Panc1 (cell line): ENCODE data around the gene KIAA1958. TPM values are rescaled to one million over a fixed set of nuclear protein-coding genes. Genes with fewer than 3 reads are reported as not detected.

Experiments
- ATAC-seq: fragments of 200-7000 bp; cut with Tn5 transposase; 2 replicates; pipeline ENCODE4 v1.9.1; 2020; ENCODE audit warnings: mild to moderate bottlenecking, moderate library complexity
- BruUV-seq: library from RNA; stranded (reverse); fragments of 400-500 nt; replicated peaks from 2 replicates; lab custom pipeline; 2021; lab: Mats Ljungman, UMichigan
- CTCF ChIA-PET: fragments of 300-600 bp; sonication (Branson Sonifier 250); formaldehyde crosslinking; loops from one replicate; lab custom pipeline; 2022; ENCODE audit warnings: antibody characterized with exemption; lab: Charles Lee
- POLR2A ChIA-PET: fragments of 300-600 bp; sonication (Branson Sonifier 250); formaldehyde crosslinking; loops from one replicate; lab custom pipeline; 2022; ENCODE audit warnings: antibody characterized with exemption; lab: Charles Lee
- DNase-seq: peaks from one replicate; pipeline ENCODE4 v3.0.0-alpha.2; 2010; ENCODE audit warnings: low read depth, low spot score
- H3K27ac ChIP-seq: 2 replicates; pipeline ENCODE4 v1.5.1; 2011; ENCODE audit warnings: mild to moderate bottlenecking, low read length, inconsistent platforms
- H3K27me3 ChIP-seq: fragments of 200-500 bp; sonication (Bioruptor generic); 2 replicates; pipeline ENCODE4 v1.6.0; 2014; ENCODE audit warnings: low read length, inconsistent platforms; ENCODE audit not compliant: control insufficient read depth, insufficient read depth
- H3K36me3 ChIP-seq: fragments of 200-500 bp; sonication (Bioruptor generic); 2 replicates; pipeline ENCODE4 v1.5.1; 2014; ENCODE audit warnings: inconsistent platforms, mild to moderate bottlenecking, low read length, moderate library complexity; ENCODE audit not compliant: control insufficient read depth, insufficient read depth
- H3K4me1 ChIP-seq: 2 replicates; pipeline ENCODE4 v1.5.1; 2011; ENCODE audit warnings: inconsistent platforms, mild to moderate bottlenecking, low read length, moderate library complexity; ENCODE audit not compliant: control insufficient read depth, insufficient read depth
- H3K4me3 ChIP-seq, 2 experiments: 2 replicates each; pipeline ENCODE4 v1.5.1; 2011 to 2012; ENCODE audit warnings: low read depth in 2 of 2, low read length in 2 of 2, mild to moderate bottlenecking in 2 of 2, inconsistent platforms in 1 of 2, moderate library complexity in 1 of 2
- H3K9me3 ChIP-seq: fragments of 200-500 bp; sonication (Bioruptor generic); 2 replicates; pipeline ENCODE4 v1.5.1; 2014; ENCODE audit warnings: low read depth, mild to moderate bottlenecking, inconsistent platforms, low read length, moderate library complexity; ENCODE audit not compliant: control insufficient read depth, insufficient read depth
- POLR2AphosphoS5 ChIP-seq: IDR thresholded peaks from 2 replicates; pipeline ENCODE4 v1.6.1; 2012; ENCODE audit warnings: mild to moderate bottlenecking, low read depth, low read length, moderate library complexity
- SIN3A ChIP-seq: IDR thresholded peaks from 2 replicates; pipeline ENCODE4 v1.6.1; 2012; ENCODE audit warnings: low read depth, mild to moderate bottlenecking, low read length, moderate library complexity, borderline replicate concordance; ENCODE audit not compliant: insufficient read depth
- TCF7L2 ChIP-seq: IDR thresholded peaks from 2 replicates; pipeline ENCODE4 v1.6.1; 2011; ENCODE audit warnings: mild to moderate bottlenecking, low read depth, low read length, inconsistent platforms
- in situ Hi-C: cut with HindIII; loops from 2 replicates; pipeline ENCODE4 v1.10.0; 2016; ENCODE audit warnings: low sequenced_read_pairs, low pct_unique_long_range_greater_than_20kb
- intact Hi-C: fragments of 100-400 bp; cut with micrococcal nuclease; formaldehyde crosslinking; loops from one replicate; pipeline ENCODE4 v1.10.0; 2022; ENCODE audit not compliant: unreplicated experiment
- total RNA-seq: library from RNA; stranded (reverse); gene quantifications from one replicate; pipeline ENCODE4 v1.2.1, GENCODE V29; 2021; ENCODE audit not compliant: unreplicated experiment
- TF ChIP-seq, protein P1 (sequence below), 2 experiments: IDR thresholded peaks; 2 replicates each; pipeline ENCODE4 v1.6.1; 2011 to 2012; ENCODE audit warnings: low read depth in 2 of 2, control low read depth in 1 of 2, low read length in 1 of 2, mild to moderate bottlenecking in 1 of 2, moderate library complexity in 1 of 2; ENCODE audit not compliant: insufficient read depth in 1 of 2
- TF ChIP-seq, protein P2 (sequence below): fragments of 450-650 bp; IDR thresholded peaks from 2 replicates; pipeline ENCODE4 v1.5.1; 2017; ENCODE audit warnings: mild to moderate bottlenecking

The KIAA1958 gene
- total RNA-seq, 1 experiment from 2014 or later, result 10.4 TPM

DNA sequence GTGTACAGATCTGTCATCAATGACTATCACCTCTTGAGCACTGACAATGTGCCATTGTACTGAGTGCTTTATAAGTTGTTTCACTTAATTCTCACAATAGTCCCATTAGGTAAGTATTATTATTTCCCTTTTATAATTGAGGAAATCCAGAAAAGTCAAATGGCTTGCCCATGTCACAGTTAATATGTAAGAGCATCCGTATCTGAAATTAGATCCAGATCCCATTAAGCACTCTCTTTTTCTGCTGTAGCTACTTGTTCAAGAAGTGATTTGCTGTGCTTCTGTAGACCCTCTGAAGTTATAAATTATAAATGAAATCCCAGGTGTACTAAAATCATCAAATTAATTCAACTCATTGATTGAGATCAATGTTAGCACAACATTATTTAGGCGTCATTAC, 136.6 kb downstream of the KIAA1958 start:
- in situ Hi-C loops, result no loop called here
- POLR2A ChIA-PET, result no interaction called here

DNA sequence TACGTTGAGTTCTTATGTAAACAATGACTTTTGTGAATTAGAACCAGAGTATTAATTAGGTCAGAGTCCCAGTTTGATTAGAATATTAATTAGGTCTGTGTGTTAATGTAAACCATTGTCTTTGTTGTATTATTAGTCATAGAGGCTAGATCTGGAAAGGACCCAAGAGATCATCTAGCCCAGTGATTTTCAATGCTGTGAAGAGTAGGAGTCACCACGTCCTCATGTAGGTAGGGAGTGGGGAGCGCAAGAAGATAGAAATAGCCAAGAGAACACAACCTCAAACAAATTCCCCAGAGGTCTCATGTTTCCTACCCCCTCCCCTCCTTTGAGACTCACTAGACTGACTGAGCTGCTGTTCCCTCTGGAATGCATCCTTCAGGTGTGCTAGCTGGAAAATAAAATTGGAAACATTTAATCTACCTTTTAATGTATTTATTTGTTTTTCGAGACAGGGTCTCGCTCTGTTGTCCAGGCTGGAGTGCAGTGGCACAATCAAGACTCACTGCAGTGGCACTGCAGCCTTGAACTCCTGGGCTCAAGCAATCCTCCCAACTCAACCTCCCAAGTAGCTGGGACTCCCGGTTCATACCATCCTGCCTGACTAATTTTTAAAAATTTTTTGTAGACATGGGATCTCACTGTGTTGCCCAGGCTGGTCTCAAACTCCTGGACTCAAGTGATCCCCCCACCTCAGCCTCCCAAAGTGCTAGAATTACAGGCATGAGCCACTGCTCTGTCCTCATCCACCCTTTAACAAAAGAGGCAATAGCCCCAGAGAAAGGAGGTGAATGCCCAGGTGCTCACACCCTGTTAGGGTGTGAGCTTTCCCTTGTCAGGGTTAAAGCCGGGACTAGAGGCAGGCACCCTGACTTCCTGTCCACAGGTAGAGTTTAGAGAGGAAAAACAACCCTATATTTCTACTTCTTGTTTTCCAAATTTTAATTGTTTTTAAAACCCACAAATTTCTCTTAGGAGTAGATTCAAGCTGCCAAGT, 138.4 kb downstream of the KIAA1958 start:
- Histone ChIP-seq H3K27me3 (no peaks in the 10 kb centered on the region), H3K9me3 (no peaks in the 10 kb centered on the region), H3K4me3 (no peak overlapping the region), H3K4me1 (0 out of 2 replicates have a peak, but pooled peaks cover 4% of the 10 kb centered on the region), H3K36me3 (no peaks in the 10 kb centered on the region), H3K27ac (no peak overlapping the region)
- CTCF ChIA-PET, result no interaction called here
- DNase-seq, result no peak
- no peak for ATAC-seq
- POLR2A ChIA-PET, result no interaction called here
- TF ChIP-seq SIN3A (no peak), POLR2AphosphoS5 (no peak), TCF7L2 (no peak)
- TF ChIP-seq, protein P1, sequence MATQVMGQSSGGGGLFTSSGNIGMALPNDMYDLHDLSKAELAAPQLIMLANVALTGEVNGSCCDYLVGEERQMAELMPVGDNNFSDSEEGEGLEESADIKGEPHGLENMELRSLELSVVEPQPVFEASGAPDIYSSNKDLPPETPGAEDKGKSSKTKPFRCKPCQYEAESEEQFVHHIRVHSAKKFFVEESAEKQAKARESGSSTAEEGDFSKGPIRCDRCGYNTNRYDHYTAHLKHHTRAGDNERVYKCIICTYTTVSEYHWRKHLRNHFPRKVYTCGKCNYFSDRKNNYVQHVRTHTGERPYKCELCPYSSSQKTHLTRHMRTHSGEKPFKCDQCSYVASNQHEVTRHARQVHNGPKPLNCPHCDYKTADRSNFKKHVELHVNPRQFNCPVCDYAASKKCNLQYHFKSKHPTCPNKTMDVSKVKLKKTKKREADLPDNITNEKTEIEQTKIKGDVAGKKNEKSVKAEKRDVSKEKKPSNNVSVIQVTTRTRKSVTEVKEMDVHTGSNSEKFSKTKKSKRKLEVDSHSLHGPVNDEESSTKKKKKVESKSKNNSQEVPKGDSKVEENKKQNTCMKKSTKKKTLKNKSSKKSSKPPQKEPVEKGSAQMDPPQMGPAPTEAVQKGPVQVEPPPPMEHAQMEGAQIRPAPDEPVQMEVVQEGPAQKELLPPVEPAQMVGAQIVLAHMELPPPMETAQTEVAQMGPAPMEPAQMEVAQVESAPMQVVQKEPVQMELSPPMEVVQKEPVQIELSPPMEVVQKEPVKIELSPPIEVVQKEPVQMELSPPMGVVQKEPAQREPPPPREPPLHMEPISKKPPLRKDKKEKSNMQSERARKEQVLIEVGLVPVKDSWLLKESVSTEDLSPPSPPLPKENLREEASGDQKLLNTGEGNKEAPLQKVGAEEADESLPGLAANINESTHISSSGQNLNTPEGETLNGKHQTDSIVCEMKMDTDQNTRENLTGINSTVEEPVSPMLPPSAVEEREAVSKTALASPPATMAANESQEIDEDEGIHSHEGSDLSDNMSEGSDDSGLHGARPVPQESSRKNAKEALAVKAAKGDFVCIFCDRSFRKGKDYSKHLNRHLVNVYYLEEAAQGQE (IDR thresholded peaks at IDR 0.05; ENCODE audit: insufficient read depth in 1 of 2, low read depth in 2 of 2, low read length in 1 of 2), result no peak
- TF ChIP-seq, protein P2, sequence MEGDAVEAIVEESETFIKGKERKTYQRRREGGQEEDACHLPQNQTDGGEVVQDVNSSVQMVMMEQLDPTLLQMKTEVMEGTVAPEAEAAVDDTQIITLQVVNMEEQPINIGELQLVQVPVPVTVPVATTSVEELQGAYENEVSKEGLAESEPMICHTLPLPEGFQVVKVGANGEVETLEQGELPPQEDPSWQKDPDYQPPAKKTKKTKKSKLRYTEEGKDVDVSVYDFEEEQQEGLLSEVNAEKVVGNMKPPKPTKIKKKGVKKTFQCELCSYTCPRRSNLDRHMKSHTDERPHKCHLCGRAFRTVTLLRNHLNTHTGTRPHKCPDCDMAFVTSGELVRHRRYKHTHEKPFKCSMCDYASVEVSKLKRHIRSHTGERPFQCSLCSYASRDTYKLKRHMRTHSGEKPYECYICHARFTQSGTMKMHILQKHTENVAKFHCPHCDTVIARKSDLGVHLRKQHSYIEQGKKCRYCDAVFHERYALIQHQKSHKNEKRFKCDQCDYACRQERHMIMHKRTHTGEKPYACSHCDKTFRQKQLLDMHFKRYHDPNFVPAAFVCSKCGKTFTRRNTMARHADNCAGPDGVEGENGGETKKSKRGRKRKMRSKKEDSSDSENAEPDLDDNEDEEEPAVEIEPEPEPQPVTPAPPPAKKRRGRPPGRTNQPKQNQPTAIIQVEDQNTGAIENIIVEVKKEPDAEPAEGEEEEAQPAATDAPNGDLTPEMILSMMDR, result no peak
- intact Hi-C loops (no loop called here), in situ Hi-C loops (no loop called here)
- BruUV-seq, result no TSS peak

More for the DNA sequence above, 136.6 kb downstream of the KIAA1958 start:
- DNase-seq (no peak), ATAC-seq (no peak)
- Histone ChIP-seq H3K27me3 (no peaks in the 10 kb centered on the region), H3K4me1 (no peaks in the 10 kb centered on the region), H3K36me3 (no peaks in the 10 kb centered on the region), H3K4me3 (no peak overlapping the region), H3K9me3 (no peaks in the 10 kb centered on the region), H3K27ac (no peak overlapping the region)
- CTCF ChIA-PET, result no interaction called here
- intact Hi-C loops, result no loop called here
- TF ChIP-seq, protein P2, result no peak
- TF ChIP-seq, protein P1 (IDR thresholded peaks at IDR 0.05; ENCODE audit: insufficient read depth in 1 of 2, low read depth in 2 of 2, low read length in 1 of 2), result no peak
- no peak for TF ChIP-seq SIN3A
- TF ChIP-seq POLR2AphosphoS5, result no peak
- no peak for TF ChIP-seq TCF7L2
- BruUV-seq, result no TSS peak
